Breast epithelium (tissue), 4 donors: ENCODE data around the gene CHSY1. TPM values are rescaled to one million over a fixed set of nuclear protein-coding genes. Genes with fewer than 3 reads are reported as not detected.

Experiments used
- DNase-seq, 2 donors: peaks; one replicate each; pipeline ENCODE4 v3.0.0-alpha.2; 2019; ENCODE audit warnings: low spot score in 2 of 2
- H3K27ac ChIP-seq, 2 donors: fragments of 200-600 bp; sonication (generic) in 1 of 2; one replicate each; pipeline ENCODE4 v1.5.1; 2016 to 2019; ENCODE audit warnings: mild to moderate bottlenecking in 1 of 2
- H3K27me3 ChIP-seq, 2 donors: fragments of 200-600 bp; sonication (generic) in 1 of 2; one replicate each; pipeline versions ENCODE4 v1.5.1 to v1.6.0; 2017 to 2019; ENCODE audit warnings: control low read depth in 1 of 2, mild to moderate bottlenecking in 1 of 2
- H3K36me3 ChIP-seq: fragments of 200-600 bp; one replicate; pipeline ENCODE4 v1.5.1; 2019
- H3K4me1 ChIP-seq, 2 donors: fragments of 200-600 bp; sonication (generic); one replicate each; pipeline ENCODE4 v1.5.1; 2016 to 2019; ENCODE audit warnings: control low read depth in 1 of 2
- H3K4me3 ChIP-seq, 3 donors: fragments of 200-600 bp; sonication (generic); 1 replicate in 2 of 3; 2 replicates in 1 of 3; pipeline ENCODE4 v1.5.1; 2016 to 2019; ENCODE audit warnings: mild to moderate bottlenecking in 3 of 3, moderate library complexity in 2 of 3
- H3K9me3 ChIP-seq, 2 donors: fragments of 200-600 bp; sonication (generic) in 1 of 2; one replicate each; pipeline ENCODE4 v1.5.1; 2016 to 2019; ENCODE audit warnings: control low read depth in 1 of 2
- CTCF ChIP-seq, 3 donors: fragments of 450-650 bp; IDR thresholded peaks; one replicate each; pipeline ENCODE4 v1.5.1; 2016 to 2017; ENCODE audit warnings: antibody characterized with exemption in 3 of 3, mild to moderate bottlenecking in 3 of 3, moderate library complexity in 3 of 3
- POLR2A ChIP-seq: fragments of 450-650 bp; IDR thresholded peaks from one replicate; pipeline ENCODE4 v1.6.1; 2016; ENCODE audit warnings: antibody characterized with exemption, mild to moderate bottlenecking, moderate library complexity
- POLR2AphosphoS5 ChIP-seq, 3 donors: sonication (generic); formaldehyde crosslinking; IDR thresholded peaks; one replicate each; pipeline ENCODE4 v1.6.1; 2017; ENCODE audit warnings: antibody characterized with exemption in 3 of 3
- intact Hi-C: fragments of 100-400 bp; cut with DNase I; formaldehyde crosslinking; loops from one replicate; pipeline ENCODE4 v1.15.1; 2023; ENCODE audit warnings: low total_unique reads
- total RNA-seq, 3 donors: library from RNA; depleted of rRNA; stranded (reverse); fragments of >200 nt; gene quantifications; one replicate each; pipeline ENCODE4 v1.1.0, GENCODE V29; 2016

CHSY1 gene
- total RNA-seq, 3 donors from 2014 or later, result 22.6 to 36.7 (median 33.4) TPM

DNA sequence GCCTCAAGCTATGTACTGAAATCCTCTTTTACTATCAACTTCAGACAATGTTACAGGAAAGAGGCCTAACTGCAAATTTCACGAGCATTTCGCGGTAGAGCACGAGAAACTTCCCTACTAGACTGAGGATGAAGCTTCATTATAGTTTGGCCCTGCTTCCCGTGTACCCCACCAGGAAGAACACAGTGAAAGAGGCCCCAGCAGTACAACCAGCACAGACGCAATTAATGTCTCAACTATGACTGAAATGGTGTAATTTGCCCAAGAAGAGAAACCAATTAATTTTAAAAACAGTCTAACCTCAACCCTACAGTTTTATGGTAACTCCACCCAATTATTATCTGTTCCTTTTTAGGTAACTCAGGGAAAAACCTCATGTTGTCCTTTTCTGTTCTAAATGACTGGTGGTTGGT, 12.1 kb downstream of the CHSY1 start:
- no peak for DNase-seq
- H3K4me1 ChIP-seq, result peaks cover 4 to 10% of the 10 kb centered on the region in 2 donors

GRCh38 chr15:101237251-101237650, 14.6 kb downstream of the CHSY1 start:
- H3K36me3 ChIP-seq, result no peaks in the 10 kb centered on the region
- no peaks in the 10 kb centered on the region for H3K9me3 ChIP-seq
- no peak overlapping the region for H3K4me3 ChIP-seq
- intact Hi-C loops, result no loop called here
- H3K27me3 ChIP-seq, result no peaks in the 10 kb centered on the region
- no peak for DNase-seq
- H3K4me1 ChIP-seq, result peaks cover under 1 to 13% of the 10 kb centered on the region in 2 donors
- H3K27ac ChIP-seq, result no peak overlapping the region
- TF ChIP-seq CTCF (IDR thresholded peaks at IDR 0.05), result no peak
- TF ChIP-seq POLR2A, result no peak
- no peak for TF ChIP-seq POLR2AphosphoS5 (IDR thresholded peaks at IDR 0.05)

More for the DNA sequence above, 12.1 kb downstream of the CHSY1 start:
- H3K27me3 ChIP-seq, result no peaks in the 10 kb centered on the region
- H3K9me3 ChIP-seq, result no peaks in the 10 kb centered on the region
- H3K4me3 ChIP-seq, result no peak overlapping the region
- H3K36me3 ChIP-seq, result no peaks in the 10 kb centered on the region
- H3K27ac ChIP-seq, result peak overlapping the region; percentile 23 to 53
- no peak for TF ChIP-seq POLR2AphosphoS5 (IDR thresholded peaks at IDR 0.05)
- TF ChIP-seq POLR2A, result no peak
- TF ChIP-seq CTCF (IDR thresholded peaks at IDR 0.05), result no peak
- intact Hi-C loops, result no loop called here

DNA sequence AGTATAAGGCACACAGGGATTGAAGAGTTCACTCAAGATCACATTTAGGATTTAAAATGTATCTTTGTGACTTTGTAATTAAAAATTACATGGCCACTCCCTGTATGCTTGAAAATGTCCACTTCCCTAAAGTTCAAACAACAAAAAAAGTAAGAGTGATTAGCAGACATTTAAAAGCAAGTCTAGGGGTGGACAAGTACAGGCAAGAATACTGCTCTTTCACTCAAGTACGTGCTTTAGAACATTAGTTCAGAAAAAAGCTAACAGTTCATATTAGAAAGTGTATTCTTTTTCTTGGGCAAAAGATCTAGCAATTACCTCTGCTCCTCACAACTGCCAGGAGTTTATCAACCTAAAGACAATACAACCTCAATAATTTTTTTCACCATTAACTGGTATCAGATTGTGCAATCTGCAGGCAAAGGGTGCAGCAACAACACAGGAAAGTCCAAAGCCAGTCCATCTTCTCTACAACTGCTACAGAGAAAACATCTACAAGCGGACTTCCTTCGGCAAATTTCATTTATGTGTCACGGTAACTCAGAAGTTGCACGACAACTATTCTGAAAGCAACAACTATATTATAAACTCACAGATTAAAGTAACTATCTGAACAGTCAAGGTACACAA, 18.1 kb downstream of the CHSY1 start:
- Histone ChIP-seq H3K36me3 (no peaks in the 10 kb centered on the region), H3K9me3 (no peaks in the 10 kb centered on the region), H3K27ac (peak overlapping the region in 1 of 2 donors; percentile 45), H3K4me1 (peaks cover 0 to 9% of the 10 kb centered on the region in 2 donors), H3K4me3 (no peak overlapping the region), H3K27me3 (no peaks in the 10 kb centered on the region)
- intact Hi-C loops, result no loop called here
- no peak for DNase-seq
- TF ChIP-seq POLR2AphosphoS5 (IDR thresholded peaks at IDR 0.05), result no peak
- TF ChIP-seq CTCF (IDR thresholded peaks at IDR 0.05), result no peak

- TF ChIP-seq CTCF (IDR thresholded peaks at IDR 0.05), result no peak
- no peak for TF ChIP-seq POLR2A
- no peak for TF ChIP-seq POLR2AphosphoS5 (IDR thresholded peaks at IDR 0.05)
- no peak for DNase-seq
- intact Hi-C loops, result no loop called here
- H3K27ac ChIP-seq, result peak overlapping the region; percentile 40 to 45
- no peaks in the 10 kb centered on the region for H3K36me3 ChIP-seq
- H3K4me3 ChIP-seq, result no peak overlapping the region
- peaks cover 0 to 9% of the 10 kb centered on the region in 2 donors for H3K4me1 ChIP-seq
- H3K27me3 ChIP-seq, result no peaks in the 10 kb centered on the region
- H3K9me3 ChIP-seq, result peaks cover 0 to 11% of the 10 kb centered on the region in 2 donors
Measured at GRCh38 chr15:101232677-101233076, 19.2 kb downstream of the CHSY1 start.

DNA sequence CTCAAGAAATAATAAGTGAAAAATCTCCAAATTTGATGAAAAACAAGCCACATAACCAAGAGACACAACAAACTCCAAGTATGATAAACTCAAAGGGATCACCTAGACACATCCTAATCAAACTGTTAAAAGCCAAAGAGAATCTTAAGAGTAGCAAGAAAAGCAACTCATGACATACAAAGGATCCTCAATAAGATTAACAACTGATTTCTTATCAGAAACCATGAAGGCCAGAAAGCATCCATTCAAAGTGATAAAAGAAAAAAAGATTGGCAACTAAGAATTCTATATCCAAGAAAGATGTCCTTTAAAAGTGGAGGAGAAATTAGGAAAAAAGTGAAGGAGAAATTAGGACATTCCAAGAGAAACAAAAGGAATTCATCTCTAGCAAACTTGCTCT, 23.5 kb downstream of the CHSY1 start:
- no peak overlapping the region for H3K27ac ChIP-seq
- intact Hi-C loops, result no loop called here
- no peak for DNase-seq
- H3K4me3 ChIP-seq, result no peak overlapping the region
- H3K4me1 ChIP-seq, result peaks cover 0 to 9% of the 10 kb centered on the region in 2 donors
- no peaks in the 10 kb centered on the region for H3K36me3 ChIP-seq
- peaks cover 0 to 13% of the 10 kb centered on the region in 2 donors for H3K9me3 ChIP-seq
- no peak for TF ChIP-seq POLR2AphosphoS5 (IDR thresholded peaks at IDR 0.05)
- H3K27me3 ChIP-seq, result no peaks in the 10 kb centered on the region
